Measurements from ENCODE around the gene KRTAP10-5. TPM values are rescaled to one million over a fixed set of nuclear protein-coding genes. Genes with fewer than 3 reads are reported as not detected.

The KRTAP10-5 gene
- total and polyA plus RNA-seq, 5 donors from 2014 or later, result not detected

- Histone ChIP-seq H3K4me1 (ENCODE audit: control insufficient read depth, insufficient read depth, low read length, poor library complexity, severe bottlenecking) (no peaks in the 10 kb centered on the region), H3K27ac (ENCODE audit: insufficient read depth, low read length, poor library complexity, severe bottlenecking) (no peak overlapping the region), H3K9me3 (ENCODE audit: control insufficient read depth in 2 of 2, low read length in 2 of 2) (peaks cover 8 to 14% of the 10 kb centered on the region in 2 experiments), H3K27me3 (ENCODE audit: control insufficient read depth, insufficient read depth, low read length) (peaks cover 11% of the 10 kb centered on the region), H3K4me3 (ENCODE audit: low read depth, low read length) (no peak overlapping the region), H3K36me3 (ENCODE audit: control insufficient read depth, insufficient read depth, low read length) (no peaks in the 10 kb centered on the region)
- DNase-seq, result no peak
- peaks cover 3% of the 10 kb centered on the region for H3K36me3 Mint-ChIP-seq
- peaks cover 0 to 15% (median 9%) of the 10 kb centered on the region in 7 donors for H3K9me3 Mint-ChIP-seq
- H3K4me3 Mint-ChIP-seq, result no peak overlapping the region
- no peak for ATAC-seq (ENCODE audit: low read depth in 2 of 2)
- H3K27ac Mint-ChIP-seq, result peak overlapping the region in 1 of 3 donors; percentile 12
- peaks cover 24% of the 10 kb centered on the region for H3K27me3 Mint-ChIP-seq
- peaks cover 9 to 16% (median 11%) of the 10 kb centered on the region in 4 donors for H3K4me1 Mint-ChIP-seq
Observed at GRCh38 chr21:44585892-44586291, 5.5 kb upstream of the KRTAP10-5 start.

DNA sequence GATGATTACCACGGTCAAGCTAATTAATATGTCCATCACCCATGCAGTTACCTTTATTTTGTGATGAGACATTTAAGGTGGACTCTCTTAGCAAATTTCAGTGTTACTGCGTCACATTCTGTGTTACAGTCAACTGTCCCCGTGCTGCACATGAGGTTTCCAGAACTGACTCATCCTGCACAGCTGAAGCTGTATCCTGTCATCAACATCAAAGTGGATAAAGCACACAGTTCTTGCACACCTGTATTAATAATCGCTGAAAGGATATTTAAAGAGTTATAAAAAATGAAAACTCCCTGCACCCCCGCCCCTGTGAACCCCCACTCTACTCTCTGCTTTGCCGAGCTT lies 3.4 kb upstream of the KRTAP10-5 start:
- ATAC-seq (ENCODE audit: low read depth in 2 of 2), result peak; percentile 87 to 92
- Histone ChIP-seq H3K9me3 (ENCODE audit: control insufficient read depth in 2 of 2, low read length in 2 of 2) (peaks cover 10 to 14% of the 10 kb centered on the region in 2 experiments), H3K4me1 (ENCODE audit: control insufficient read depth, insufficient read depth, low read length, poor library complexity, severe bottlenecking) (no peaks in the 10 kb centered on the region), H3K27ac (ENCODE audit: insufficient read depth, low read length, poor library complexity, severe bottlenecking) (no peak overlapping the region), H3K36me3 (ENCODE audit: control insufficient read depth, insufficient read depth, low read length) (no peaks in the 10 kb centered on the region), H3K4me3 (ENCODE audit: low read depth, low read length) (no peak overlapping the region), H3K27me3 (ENCODE audit: control insufficient read depth, insufficient read depth, low read length) (peaks cover 9% of the 10 kb centered on the region)
- Mint-ChIP-seq H3K4me1 (peaks cover 9 to 16% (median 11%) of the 10 kb centered on the region in 4 donors), H3K27ac (no peak overlapping the region), H3K4me3 (peak overlapping the region in 1 of 4 donors; percentile 5), H3K27me3 (peaks cover 30% of the 10 kb centered on the region), H3K9me3 (peaks cover 0 to 26% (median 12%) of the 10 kb centered on the region in 7 donors), H3K36me3 (peaks cover 3% of the 10 kb centered on the region)
- peak in 2 of 3 donors; percentile 35 to 67 for DNase-seq

- peaks cover 9 to 16% (median 11%) of the 10 kb centered on the region in 4 donors for H3K4me1 Mint-ChIP-seq
- peaks cover 3% of the 10 kb centered on the region for H3K36me3 Mint-ChIP-seq
- H3K9me3 ChIP-seq (ENCODE audit: control insufficient read depth in 2 of 2, low read length in 2 of 2), result peaks cover 10 to 14% of the 10 kb centered on the region in 2 experiments
- H3K4me3 Mint-ChIP-seq, result no peak overlapping the region
- peaks cover 0 to 26% (median 12%) of the 10 kb centered on the region in 7 donors for H3K9me3 Mint-ChIP-seq
- H3K27ac ChIP-seq (ENCODE audit: insufficient read depth, low read length, poor library complexity, severe bottlenecking), result no peak overlapping the region
- DNase-seq, result no peak
- H3K27ac Mint-ChIP-seq, result peak overlapping the region in 1 of 3 donors; percentile 62
- no peaks in the 10 kb centered on the region for H3K4me1 ChIP-seq (ENCODE audit: control insufficient read depth, insufficient read depth, low read length, poor library complexity, severe bottlenecking)
- H3K27me3 ChIP-seq (ENCODE audit: control insufficient read depth, insufficient read depth, low read length), result peaks cover 9% of the 10 kb centered on the region
- no peak overlapping the region for H3K4me3 ChIP-seq (ENCODE audit: low read depth, low read length)
- H3K36me3 ChIP-seq (ENCODE audit: control insufficient read depth, insufficient read depth, low read length), result no peaks in the 10 kb centered on the region
- H3K27me3 Mint-ChIP-seq, result peaks cover 32% of the 10 kb centered on the region
- ATAC-seq (ENCODE audit: low read depth in 2 of 2), result no peak
Observed at GRCh38 chr21:44583089-44583799, 2.8 kb upstream of the KRTAP10-5 start.

DNA sequence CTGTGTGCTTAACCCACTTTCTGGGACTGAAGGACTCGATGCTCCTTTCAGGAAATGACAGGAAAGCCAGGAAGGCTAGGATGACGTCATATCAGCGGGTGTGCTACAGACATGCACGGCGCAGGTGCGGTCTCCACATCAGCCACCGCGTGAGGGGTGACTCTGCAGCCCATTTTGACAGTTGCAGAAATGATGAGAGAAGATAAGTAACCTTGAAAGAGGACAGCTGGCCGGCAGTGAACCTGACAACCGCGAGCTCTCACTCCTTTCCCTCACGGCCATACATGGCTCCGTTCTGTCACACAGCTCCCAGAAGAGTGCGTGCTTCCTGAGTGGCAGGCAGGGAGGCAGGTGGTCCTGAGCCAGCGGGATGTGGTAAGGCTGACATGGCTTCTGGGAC lies 1.7 kb upstream of the KRTAP10-5 start:
- Histone ChIP-seq H3K9me3 (ENCODE audit: control insufficient read depth in 2 of 2, low read length in 2 of 2) (peaks cover 14 to 21% of the 10 kb centered on the region in 2 experiments), H3K4me1 (ENCODE audit: control insufficient read depth, insufficient read depth, low read length, poor library complexity, severe bottlenecking) (no peaks in the 10 kb centered on the region), H3K36me3 (ENCODE audit: control insufficient read depth, insufficient read depth, low read length) (no peaks in the 10 kb centered on the region), H3K4me3 (ENCODE audit: low read depth, low read length) (no peak overlapping the region), H3K27ac (ENCODE audit: insufficient read depth, low read length, poor library complexity, severe bottlenecking) (no peak overlapping the region), H3K27me3 (ENCODE audit: control insufficient read depth, insufficient read depth, low read length) (peaks cover 9% of the 10 kb centered on the region)
- Mint-ChIP-seq H3K4me1 (peaks cover 9 to 16% (median 11%) of the 10 kb centered on the region in 4 donors), H3K36me3 (peaks cover 6% of the 10 kb centered on the region), H3K9me3 (peaks cover 0 to 35% (median 12%) of the 10 kb centered on the region in 7 donors), H3K27me3 (peaks cover 27% of the 10 kb centered on the region), H3K4me3 (no peak overlapping the region), H3K27ac (no peak overlapping the region)
- ATAC-seq (ENCODE audit: low read depth in 2 of 2) (no peak), DNase-seq (no peak)

DNA sequence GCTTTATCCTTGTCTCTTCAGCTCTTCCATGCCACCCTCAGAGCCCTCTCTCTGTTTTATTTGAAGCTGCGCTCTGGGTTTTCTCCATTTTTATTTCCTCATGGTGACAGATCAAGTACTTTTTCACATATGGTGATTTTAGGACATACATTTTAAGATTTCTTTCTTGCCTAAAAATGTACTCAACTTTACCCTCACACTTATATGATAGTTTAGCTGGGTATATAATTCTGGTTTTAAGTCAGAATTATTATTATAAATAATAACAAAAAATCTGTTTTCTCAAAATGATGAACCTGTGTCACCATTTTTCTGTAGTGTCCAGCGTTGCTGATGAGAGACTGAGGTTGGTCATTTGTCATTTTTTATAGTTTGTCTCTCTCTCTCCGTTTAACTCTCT lies 754 bp upstream of the KRTAP10-5 start:
- Mint-ChIP-seq H3K27me3 (peaks cover 21% of the 10 kb centered on the region), H3K36me3 (peaks cover 9% of the 10 kb centered on the region), H3K4me1 (peaks cover 9 to 16% (median 11%) of the 10 kb centered on the region in 4 donors), H3K9me3 (peaks cover 0 to 41% (median 12%) of the 10 kb centered on the region in 7 donors), H3K4me3 (no peak overlapping the region), H3K27ac (no peak overlapping the region)
- Histone ChIP-seq H3K36me3 (ENCODE audit: control insufficient read depth, insufficient read depth, low read length) (no peaks in the 10 kb centered on the region), H3K27ac (ENCODE audit: insufficient read depth, low read length, poor library complexity, severe bottlenecking) (no peak overlapping the region), H3K9me3 (ENCODE audit: control insufficient read depth in 2 of 2, low read length in 2 of 2) (peaks cover 21 to 26% of the 10 kb centered on the region in 2 experiments), H3K27me3 (ENCODE audit: control insufficient read depth, insufficient read depth, low read length) (peaks cover 5% of the 10 kb centered on the region), H3K4me3 (ENCODE audit: low read depth, low read length) (no peak overlapping the region), H3K4me1 (ENCODE audit: control insufficient read depth, insufficient read depth, low read length, poor library complexity, severe bottlenecking) (no peaks in the 10 kb centered on the region)
- no peak for DNase-seq
- ATAC-seq (ENCODE audit: low read depth in 2 of 2), result no peak

GRCh38 chr21:44579833-44580144 lies 615 bp downstream of the KRTAP10-5 start:
- Mint-ChIP-seq H3K27ac (peak overlapping the region in 1 of 3 donors; percentile 58), H3K27me3 (peaks cover 32% of the 10 kb centered on the region), H3K4me3 (peak overlapping the region in 1 of 4 donors; percentile 65), H3K36me3 (peaks cover 6% of the 10 kb centered on the region), H3K4me1 (peaks cover 9 to 17% (median 11%) of the 10 kb centered on the region in 4 donors), H3K9me3 (peaks cover 0 to 41% (median 10%) of the 10 kb centered on the region in 7 donors)
- Histone ChIP-seq H3K36me3 (ENCODE audit: control insufficient read depth, insufficient read depth, low read length) (no peaks in the 10 kb centered on the region), H3K9me3 (ENCODE audit: control insufficient read depth in 2 of 2, low read length in 2 of 2) (peaks cover 21 to 26% of the 10 kb centered on the region in 2 experiments), H3K27me3 (ENCODE audit: control insufficient read depth, insufficient read depth, low read length) (no peaks in the 10 kb centered on the region), H3K27ac (ENCODE audit: insufficient read depth, low read length, poor library complexity, severe bottlenecking) (no peak overlapping the region), H3K4me1 (ENCODE audit: control insufficient read depth, insufficient read depth, low read length, poor library complexity, severe bottlenecking) (peaks cover 2% of the 10 kb centered on the region), H3K4me3 (ENCODE audit: low read depth, low read length) (no peak overlapping the region)
- ATAC-seq (ENCODE audit: low read depth in 2 of 2) (no peak), DNase-seq (no peak)

GRCh38 chr21:44579056-44579832 lies 1.2 kb downstream of the KRTAP10-5 start:
- Mint-ChIP-seq H3K4me3 (no peak overlapping the region), H3K9me3 (peaks cover 0 to 41% (median 10%) of the 10 kb centered on the region in 7 donors), H3K4me1 (peaks cover 6 to 15% (median 8%) of the 10 kb centered on the region in 4 donors), H3K36me3 (peaks cover 6% of the 10 kb centered on the region), H3K27me3 (peaks cover 33% of the 10 kb centered on the region), H3K27ac (no peak overlapping the region)
- Histone ChIP-seq H3K27me3 (ENCODE audit: control insufficient read depth, insufficient read depth, low read length) (no peaks in the 10 kb centered on the region), H3K4me3 (ENCODE audit: low read depth, low read length) (no peak overlapping the region), H3K9me3 (ENCODE audit: control insufficient read depth in 2 of 2, low read length in 2 of 2) (peaks cover 21 to 26% of the 10 kb centered on the region in 2 experiments), H3K27ac (ENCODE audit: insufficient read depth, low read length, poor library complexity, severe bottlenecking) (no peak overlapping the region), H3K4me1 (ENCODE audit: control insufficient read depth, insufficient read depth, low read length, poor library complexity, severe bottlenecking) (peaks cover 5% of the 10 kb centered on the region), H3K36me3 (ENCODE audit: control insufficient read depth, insufficient read depth, low read length) (no peaks in the 10 kb centered on the region)
- no peak for DNase-seq
- no peak for ATAC-seq (ENCODE audit: low read depth in 2 of 2)

Measured in CD4-positive, CD25-positive, alpha-beta regulatory T cell (primary cell).